Stimulated activated CD4-positive, alpha-beta T cell treated with anti-CD3 and anti-CD28 coated beads, Interleukin-15, amount 100 ng/mL, for 24 hours (primary cell): Measurements from ENCODE around the gene ARHGEF28.

Source experiments
- DNase-seq: peaks from one replicate; pipeline ENCODE4 v3.0.0-alpha.2; 2020

Gene ARHGEF28

GRCh38 chr5:73977146-73977545 is 351.1 kb downstream of the ARHGEF28 start:
- DNase-seq = no peak

GRCh38 chr5:73979321-73979720 is 353.3 kb downstream of the ARHGEF28 start:
- DNase-seq = no peak

DNA sequence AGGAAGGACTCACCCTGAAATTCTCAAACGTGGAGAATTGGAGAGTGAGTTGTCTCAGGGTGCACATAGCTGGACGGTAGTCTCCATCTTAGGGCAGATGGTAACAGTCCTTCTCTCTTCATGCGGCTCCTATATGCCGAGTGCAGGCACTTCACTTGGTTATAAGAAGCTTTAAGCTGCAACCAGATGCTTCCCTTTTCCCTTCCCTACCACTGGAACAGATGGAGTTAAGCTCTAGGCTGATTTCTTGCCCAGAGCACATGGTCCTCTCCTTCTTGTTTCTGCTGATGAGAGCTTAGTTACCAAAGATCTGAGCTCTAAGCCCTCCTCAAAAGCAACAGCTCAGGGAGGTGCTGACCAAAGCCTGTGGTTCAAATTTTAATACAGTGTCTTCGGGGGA is 355.7 kb downstream of the ARHGEF28 start:
- DNase-seq = no peak

DNA sequence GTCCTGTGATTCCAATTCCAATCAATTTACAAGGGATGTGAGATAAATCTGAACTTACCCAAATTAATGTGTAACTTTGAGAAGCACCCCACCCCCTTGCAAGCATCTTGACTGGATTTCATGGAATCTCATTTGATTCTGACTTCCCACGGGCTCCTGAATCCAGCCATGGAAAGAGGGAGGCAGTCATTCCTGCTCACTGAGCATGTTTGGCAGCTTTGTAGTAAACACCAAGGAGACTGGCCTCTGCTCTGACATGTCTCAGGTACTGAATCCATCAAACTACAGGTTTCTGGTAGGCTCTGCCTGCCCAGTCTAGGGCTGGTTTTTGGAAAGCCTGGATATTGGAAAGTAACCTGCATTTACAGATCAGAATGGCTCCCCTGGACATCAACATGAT is 357.6 kb downstream of the ARHGEF28 start:
- no peak for DNase-seq

DNA sequence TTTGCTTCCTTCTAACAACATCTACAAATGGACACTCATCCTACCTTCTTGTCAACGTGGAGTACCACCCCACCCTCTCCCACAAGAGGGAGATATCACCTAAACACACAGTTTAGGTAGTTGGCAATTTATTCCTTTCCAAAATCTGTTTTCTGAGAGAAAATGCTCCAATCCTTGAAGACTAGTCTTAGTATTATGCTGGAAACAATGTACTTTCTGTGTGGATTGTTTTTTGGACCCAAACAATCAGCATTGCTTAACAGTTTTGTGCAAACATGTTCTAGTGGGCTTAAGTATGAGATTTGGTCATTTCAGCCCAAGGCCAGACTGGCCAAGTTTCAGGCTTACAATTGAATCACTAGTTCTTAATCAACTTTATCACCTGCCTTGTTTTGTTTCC is 359.1 kb downstream of the ARHGEF28 start:
- DNase-seq = no peak

DNA sequence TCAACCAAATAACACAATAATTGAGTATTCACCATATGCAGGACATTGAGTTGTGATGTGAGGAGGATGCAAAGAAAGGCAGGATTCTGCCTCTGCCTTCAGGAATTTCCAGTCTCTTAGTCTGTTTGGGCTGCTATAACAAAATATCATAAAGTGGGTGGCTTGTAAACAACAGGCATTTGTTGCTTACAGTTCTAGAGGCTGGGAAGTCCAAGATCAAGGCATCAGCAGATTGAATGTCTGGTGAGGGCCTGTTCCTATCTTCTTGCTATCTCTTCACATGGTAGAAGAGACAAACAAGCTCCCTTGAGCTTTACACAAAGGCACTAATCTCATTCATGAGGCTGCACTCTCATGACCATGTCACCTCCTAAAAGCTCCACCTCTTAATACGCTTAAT is 360.7 kb downstream of the ARHGEF28 start:
- no peak for DNase-seq

DNA sequence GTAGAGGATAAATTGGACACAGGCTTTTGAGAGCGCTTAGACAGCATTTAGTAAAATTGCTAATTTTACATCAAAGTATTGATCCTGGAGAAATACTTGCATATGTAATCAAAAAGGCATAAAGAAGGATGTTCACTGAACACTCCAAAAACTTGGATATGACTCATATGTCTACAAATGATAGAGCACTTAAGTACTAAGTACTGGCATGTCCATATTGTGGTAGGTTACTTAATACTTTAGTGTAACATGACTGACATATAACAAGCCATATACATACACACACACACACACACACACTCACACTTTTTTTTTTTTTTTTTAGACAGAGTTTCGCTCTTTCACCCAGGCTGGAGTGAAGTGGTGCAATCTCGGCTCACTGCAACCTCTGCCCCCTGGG is 361.9 kb downstream of the ARHGEF28 start:
- DNase-seq = no peak

GRCh38 chr5:73989956-73990355 is 364.0 kb downstream of the ARHGEF28 start:
- no peak for DNase-seq
